Cardiac fibroblast (primary cell): ENCODE results near the gene C6orf163.

Source experiments
- DNase-seq, 2 donors: peaks; one replicate each; pipeline versions ENCODE4 v3.0.0 to v3.0.0-alpha.2; 2010; ENCODE audit warnings: low read depth in 2 of 2
- H3K4me3 ChIP-seq, 2 donors: replicated peaks in 1 of 2; 1 replicate in 1 of 2; 2 replicates in 1 of 2; pipeline ENCODE4 v1.5.1; 2011; ENCODE audit warnings: low read depth in 2 of 2, low read length in 2 of 2, mild to moderate bottlenecking in 2 of 2, moderate library complexity in 1 of 2
- CTCF ChIP-seq: IDR thresholded peaks from one replicate; pipeline ENCODE4 v1.5.1; 2011; ENCODE audit warnings: low read depth, mild to moderate bottlenecking, low read length, inconsistent platforms

Gene C6orf163

DNA sequence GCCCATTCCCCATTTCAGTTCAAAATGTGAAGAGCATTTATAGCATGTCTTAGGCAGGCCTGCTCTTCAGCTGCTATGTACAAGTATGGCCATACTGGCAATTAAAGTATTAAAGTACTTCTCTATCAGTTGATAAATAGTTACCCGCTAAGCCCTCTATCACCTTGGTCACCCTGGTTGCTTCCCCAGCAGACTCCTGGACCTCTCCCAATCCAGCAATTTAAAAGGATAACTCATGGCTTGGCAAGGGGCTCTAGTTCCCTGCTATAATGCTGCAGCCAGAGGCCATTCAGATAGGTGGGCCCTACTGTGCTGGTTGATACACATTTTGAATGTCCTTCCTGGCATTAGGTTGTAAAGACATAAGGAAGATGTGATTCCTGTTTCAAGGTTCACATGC lies 7.0 kb downstream of the C6orf163 start:
- no peak overlapping the region for H3K4me3 ChIP-seq
- DNase-seq = no peak
- no peak for TF ChIP-seq CTCF

DNA sequence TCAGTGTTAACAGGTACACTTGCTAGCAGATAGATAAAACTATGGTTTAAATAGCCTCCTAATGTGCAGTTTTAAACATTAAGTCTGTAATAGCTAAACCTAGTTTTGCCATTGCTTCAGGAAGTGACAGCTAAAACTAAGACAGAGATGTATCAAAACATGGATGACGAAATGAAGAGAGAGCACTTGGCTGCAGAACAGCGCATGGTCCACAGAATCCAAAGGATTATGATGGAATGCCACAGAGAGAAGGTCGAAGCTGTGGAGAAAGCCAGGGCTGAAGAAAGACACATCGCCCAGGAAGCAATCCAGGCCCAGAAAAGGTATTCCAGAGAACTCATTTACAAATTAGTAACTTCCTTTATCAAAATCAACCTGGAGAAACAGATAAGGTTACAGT lies 11.6 kb downstream of the C6orf163 start:
- no peak for TF ChIP-seq CTCF
- no peak for DNase-seq
- H3K4me3 ChIP-seq = no peak overlapping the region

GRCh38 chr6:87357479-87358196 lies 13.0 kb downstream of the C6orf163 start:
- no peak for TF ChIP-seq CTCF
- no peak for DNase-seq

DNA sequence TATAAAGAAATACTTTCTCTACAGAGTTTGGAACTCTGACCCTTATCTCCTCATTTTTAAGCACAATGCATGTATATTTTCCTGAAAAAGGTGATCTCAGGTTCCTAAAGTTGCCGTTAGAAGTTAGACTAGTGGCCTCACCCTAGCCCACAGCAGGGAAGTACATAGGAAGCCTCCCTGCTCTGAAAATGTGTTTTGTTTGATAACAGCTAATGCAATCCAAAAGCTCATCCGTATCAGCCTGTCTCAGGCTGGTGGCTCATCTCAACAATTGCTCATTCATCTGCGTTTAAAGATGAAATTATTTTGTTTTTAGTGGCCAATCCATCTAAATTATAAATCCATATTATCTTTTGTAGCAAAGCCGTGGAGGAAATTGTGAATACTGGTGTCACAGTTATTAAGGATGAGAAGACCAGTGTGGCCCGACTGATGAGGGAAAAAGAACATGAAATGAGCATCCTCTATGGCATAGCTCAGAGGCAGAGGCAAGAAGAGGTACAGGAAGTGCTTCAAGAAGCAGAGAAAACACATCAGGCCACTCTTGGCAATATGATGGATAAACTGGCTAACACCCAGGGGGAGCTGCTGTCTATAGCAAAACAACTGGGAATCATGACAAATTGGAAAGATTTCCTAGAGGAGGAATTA lies 20.1 kb downstream of the C6orf163 start:
- TF ChIP-seq CTCF = no peak
- no peak overlapping the region for H3K4me3 ChIP-seq
- peak in 1 of 2 donors; percentile 4 for DNase-seq

More at GRCh38 chr6:87357479-87358196, 13.0 kb downstream of the C6orf163 start:
- no peak overlapping the region for H3K4me3 ChIP-seq

GRCh38 chr6:87366072-87366827 lies 21.6 kb downstream of the C6orf163 start:
- no peak overlapping the region for H3K4me3 ChIP-seq
- no peak for TF ChIP-seq CTCF
- peak in 1 of 2 donors; percentile 6 for DNase-seq

DNA sequence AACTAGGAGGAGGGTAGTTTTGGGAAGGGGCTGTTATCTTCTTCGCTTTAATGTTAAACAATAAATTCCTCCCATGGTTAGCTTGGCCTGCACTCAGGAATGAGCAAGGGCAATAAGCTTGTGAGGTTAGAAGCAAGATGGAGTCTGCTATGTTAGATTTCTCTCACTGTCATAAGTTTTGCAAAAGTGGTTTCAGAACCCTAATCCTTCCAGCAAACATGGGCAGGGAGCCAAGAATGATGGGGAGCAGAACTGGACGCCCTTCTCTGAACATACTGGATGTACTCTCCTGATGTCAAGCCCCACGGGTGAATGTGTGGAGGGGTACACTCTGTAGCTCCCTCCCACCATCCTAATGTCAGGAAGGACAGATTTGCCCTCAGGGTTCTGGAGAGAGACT lies 22.3 kb downstream of the C6orf163 start:
- no peak for TF ChIP-seq CTCF
- DNase-seq = no peak
- no peak overlapping the region for H3K4me3 ChIP-seq
